Measurements from ENCODE around the gene NHLRC2. TPM values are rescaled to one million over a fixed set of nuclear protein-coding genes. Genes with fewer than 3 reads are reported as not detected.
A peak's percentile ranks its signal among the peaks of the same experiment; 100 is the strongest.

Gene NHLRC2
- total and polyA plus RNA-seq, 4 experiments from 2014 or later = 4.2 to 24.1 (median 17.0) TPM

DNA sequence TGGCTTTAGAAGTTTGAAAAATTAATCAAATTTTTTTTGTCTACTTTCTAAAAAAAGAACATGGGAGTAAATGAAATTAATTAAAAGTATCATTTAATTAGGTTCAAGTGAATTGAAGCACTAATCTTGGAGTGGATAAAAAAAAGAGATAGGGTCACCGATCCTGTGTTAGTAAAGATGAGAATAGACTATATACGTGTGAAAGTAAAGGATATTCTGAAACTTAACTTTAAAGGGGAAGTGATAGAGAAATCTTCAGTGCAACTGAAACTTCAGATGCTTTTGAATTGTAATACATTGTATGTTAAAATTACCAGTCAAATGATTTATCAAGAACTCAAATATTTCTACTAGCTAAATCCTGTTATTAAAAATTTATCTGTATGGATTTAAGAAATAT is 4.8 kb downstream of the NHLRC2 start:
- CTCF ChIA-PET (ENCODE audit: partially characterized antibody) = interaction anchor here (1.1 kb wide), 1 partner anchor 13 kb away, joined by 3 read pairs; no protein-coding TSS in a partner anchor
- intact Hi-C loops (cut with micrococcal nuclease) = no loop called here
- POLR2A ChIA-PET (ENCODE audit: partially characterized antibody) = no interaction called here
- H3K27me3 ChIP-seq (ENCODE audit: insufficient read depth, low read length) = no peaks in the 10 kb centered on the region
- H3K4me3 ChIP-seq (ENCODE audit: low read length in 2 of 2) = no peak overlapping the region
- H3K4me3 Mint-ChIP-seq = no peak overlapping the region
- H3K9me3 Mint-ChIP-seq = peaks cover 0 to 6% (median 0%) of the 10 kb centered on the region in 8 donors
- no peaks in the 10 kb centered on the region for H3K9me3 ChIP-seq (ENCODE audit: control insufficient read depth in 1 of 2, low read length in 2 of 2)
- H3K27ac ChIP-seq (ENCODE audit: low read depth, low read length) = no peak overlapping the region
- H3K36me3 Mint-ChIP-seq = peaks cover 42 to 46% of the 10 kb centered on the region in 2 donors
- peaks cover 15 to 36% (median 27%) of the 10 kb centered on the region in 4 donors for H3K4me1 Mint-ChIP-seq
- peaks cover 5% of the 10 kb centered on the region for H3K36me3 ChIP-seq (ENCODE audit: insufficient read depth, low read length)
- peaks cover 30% of the 10 kb centered on the region for H3K4me1 ChIP-seq (ENCODE audit: insufficient read depth, low read length)
- no peak for DNase-seq
- H3K27me3 Mint-ChIP-seq = no peaks in the 10 kb centered on the region
- no peak overlapping the region for H3K27ac Mint-ChIP-seq

DNA sequence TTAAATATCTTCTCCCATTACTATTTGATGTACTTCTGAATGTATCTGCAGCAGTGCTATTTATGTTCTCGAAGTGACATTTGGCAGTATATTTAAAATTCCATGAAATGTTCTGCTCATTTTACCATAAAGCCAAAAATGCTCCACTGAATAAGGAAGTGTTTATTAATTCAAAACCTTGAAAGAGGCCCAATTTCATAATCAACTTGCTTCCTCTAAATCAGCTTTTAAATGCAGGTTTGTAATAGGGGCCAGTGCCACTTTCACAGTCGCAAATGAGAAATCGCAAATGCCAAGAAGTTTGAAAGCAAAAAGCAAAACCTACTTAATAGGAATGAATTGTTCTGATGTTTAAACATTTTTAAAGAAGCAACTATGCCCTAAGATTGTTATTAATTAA is 11.4 kb downstream of the NHLRC2 start:
- Mint-ChIP-seq H3K4me1 (peaks cover 5 to 15% (median 12%) of the 10 kb centered on the region in 4 donors), H3K9me3 (peaks cover 0 to 4% (median 0%) of the 10 kb centered on the region in 8 donors), H3K27me3 (no peaks in the 10 kb centered on the region), H3K36me3 (peaks cover 27 to 40% of the 10 kb centered on the region in 2 donors), H3K4me3 (no peak overlapping the region), H3K27ac (no peak overlapping the region)
- H3K4me1 ChIP-seq (ENCODE audit: insufficient read depth, low read length) = no peaks in the 10 kb centered on the region
- no peaks in the 10 kb centered on the region for H3K36me3 ChIP-seq (ENCODE audit: insufficient read depth, low read length)
- no peak overlapping the region for H3K4me3 ChIP-seq (ENCODE audit: low read length in 2 of 2)
- no peak overlapping the region for H3K27ac ChIP-seq (ENCODE audit: low read depth, low read length)
- ChIA-PET POLR2A (ENCODE audit: partially characterized antibody) (no interaction called here), CTCF (ENCODE audit: partially characterized antibody) (no interaction called here)
- H3K9me3 ChIP-seq (ENCODE audit: control insufficient read depth in 1 of 2, low read length in 2 of 2) = no peaks in the 10 kb centered on the region
- intact Hi-C loops (cut with micrococcal nuclease) = no loop called here
- no peaks in the 10 kb centered on the region for H3K27me3 ChIP-seq (ENCODE audit: insufficient read depth, low read length)
- DNase-seq = no peak

DNA sequence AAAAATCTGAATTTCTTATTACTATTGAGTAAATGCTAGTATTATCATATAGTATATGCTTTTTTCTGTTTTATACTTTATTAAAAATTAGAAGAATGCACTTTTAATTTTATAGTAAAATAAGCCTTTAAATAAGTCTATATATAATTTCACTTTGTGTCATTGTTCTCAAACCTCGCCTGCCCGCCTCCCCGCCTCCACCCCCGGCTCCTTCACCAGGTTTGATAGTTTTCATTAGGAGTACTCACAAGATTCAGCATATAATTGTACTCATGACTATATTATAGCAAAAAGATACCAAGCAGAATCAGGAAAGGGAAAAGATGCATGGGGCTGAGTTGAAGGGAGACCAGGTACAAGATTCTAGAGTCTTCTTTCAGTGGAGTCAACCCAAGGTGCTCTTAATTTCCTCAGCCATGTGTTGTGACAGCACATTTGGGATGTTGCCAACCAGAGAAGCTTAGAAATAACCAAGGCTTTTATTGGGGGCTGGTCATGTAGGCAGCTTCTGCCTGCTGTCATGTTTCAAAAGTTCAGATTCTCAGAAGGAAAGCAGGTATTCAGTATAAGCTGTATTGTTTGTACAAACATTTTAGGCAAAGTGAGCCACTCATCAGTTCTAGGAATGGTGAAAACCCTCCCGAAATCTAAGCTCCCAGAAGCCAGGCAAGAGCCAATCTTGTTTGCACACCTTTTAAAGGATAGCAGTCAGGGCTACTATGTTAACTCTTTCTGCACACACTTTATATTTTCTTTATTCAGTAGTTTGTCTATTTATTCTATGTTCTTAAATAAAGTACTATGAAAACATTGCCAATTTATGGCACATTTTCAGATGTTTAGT is 12.3 kb downstream of the NHLRC2 start:
- POLR2A ChIA-PET (ENCODE audit: partially characterized antibody) = no interaction called here
- Mint-ChIP-seq H3K4me1 (peaks cover 4 to 13% (median 11%) of the 10 kb centered on the region in 4 donors), H3K36me3 (peaks cover 23 to 38% of the 10 kb centered on the region in 2 donors), H3K27ac (peak overlapping the region in 1 of 7 donors; percentile 24), H3K4me3 (no peak overlapping the region), H3K27me3 (no peaks in the 10 kb centered on the region), H3K9me3 (peaks cover 0 to 3% (median 1%) of the 10 kb centered on the region in 8 donors)
- intact Hi-C loops (cut with micrococcal nuclease) = no loop called here
- no peaks in the 10 kb centered on the region for H3K4me1 ChIP-seq (ENCODE audit: insufficient read depth, low read length)
- DNase-seq = no peak
- no peaks in the 10 kb centered on the region for H3K36me3 ChIP-seq (ENCODE audit: insufficient read depth, low read length)
- no peaks in the 10 kb centered on the region for H3K27me3 ChIP-seq (ENCODE audit: insufficient read depth, low read length)
- no peak overlapping the region for H3K4me3 ChIP-seq (ENCODE audit: low read length in 2 of 2)
- CTCF ChIA-PET (ENCODE audit: partially characterized antibody) = no interaction called here
- no peak overlapping the region for H3K27ac ChIP-seq (ENCODE audit: low read depth, low read length)
- H3K9me3 ChIP-seq (ENCODE audit: control insufficient read depth in 1 of 2, low read length in 2 of 2) = no peaks in the 10 kb centered on the region

DNA sequence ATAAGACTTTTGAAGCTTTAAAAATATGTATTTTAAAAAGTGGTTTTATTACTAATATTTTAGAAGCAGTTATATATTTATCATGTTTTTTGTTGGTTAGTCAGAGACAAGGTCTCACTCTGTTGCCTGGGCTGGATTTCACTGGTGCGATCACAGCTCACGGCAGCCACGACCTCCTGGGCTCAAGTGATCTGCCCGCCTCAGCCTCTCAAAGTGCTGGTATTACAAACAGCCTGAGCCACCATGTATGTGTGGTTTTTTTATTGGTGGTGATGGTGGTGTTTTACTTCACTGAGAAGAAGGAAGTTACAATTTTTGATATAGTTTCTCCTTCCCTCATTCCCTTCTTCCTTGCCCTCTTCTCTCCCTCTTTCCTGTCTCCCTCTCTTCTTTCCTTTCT is 13.4 kb downstream of the NHLRC2 start:
- no peak overlapping the region for H3K27ac ChIP-seq (ENCODE audit: low read depth, low read length)
- H3K9me3 Mint-ChIP-seq = peaks cover 0 to 12% (median 7%) of the 10 kb centered on the region in 8 donors
- H3K4me1 ChIP-seq (ENCODE audit: insufficient read depth, low read length) = no peaks in the 10 kb centered on the region
- ChIA-PET CTCF (ENCODE audit: partially characterized antibody) (no interaction called here), POLR2A (ENCODE audit: partially characterized antibody) (no interaction called here)
- no peaks in the 10 kb centered on the region for H3K27me3 ChIP-seq (ENCODE audit: insufficient read depth, low read length)
- intact Hi-C loops (cut with micrococcal nuclease) = no loop called here
- H3K36me3 ChIP-seq (ENCODE audit: insufficient read depth, low read length) = no peaks in the 10 kb centered on the region
- H3K9me3 ChIP-seq (ENCODE audit: control insufficient read depth in 1 of 2, low read length in 2 of 2) = no peaks in the 10 kb centered on the region
- no peak overlapping the region for H3K4me3 Mint-ChIP-seq
- no peak overlapping the region for H3K27ac Mint-ChIP-seq
- peaks cover 4 to 13% (median 11%) of the 10 kb centered on the region in 4 donors for H3K4me1 Mint-ChIP-seq
- DNase-seq = no peak
- peaks cover 29 to 42% of the 10 kb centered on the region in 2 donors for H3K36me3 Mint-ChIP-seq
- H3K27me3 Mint-ChIP-seq = no peaks in the 10 kb centered on the region
- no peak overlapping the region for H3K4me3 ChIP-seq (ENCODE audit: low read length in 2 of 2)

DNA sequence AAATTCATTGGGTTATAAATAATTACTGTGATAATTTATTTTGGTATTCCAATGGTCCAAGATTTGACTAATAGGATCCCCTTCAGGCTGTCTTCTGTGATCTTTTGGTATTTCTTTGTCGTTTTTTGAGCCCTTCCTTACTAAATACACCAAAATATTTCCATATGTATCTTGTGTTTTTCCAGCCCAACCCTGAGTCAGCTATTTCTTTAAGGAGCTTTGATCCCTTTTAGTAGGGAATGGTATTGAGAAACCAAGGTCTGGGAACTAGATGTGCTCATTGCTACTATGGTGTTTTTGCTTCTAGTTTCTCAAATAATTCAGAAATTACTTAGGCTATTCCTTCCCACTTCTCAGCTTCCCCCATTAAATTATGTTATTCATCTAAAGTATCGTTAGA is 15.3 kb downstream of the NHLRC2 start:
- H3K9me3 Mint-ChIP-seq = peaks cover 0 to 12% (median 8%) of the 10 kb centered on the region in 8 donors
- H3K36me3 Mint-ChIP-seq = peaks cover 30 to 39% of the 10 kb centered on the region in 2 donors
- H3K4me1 Mint-ChIP-seq = peaks cover 7 to 21% (median 16%) of the 10 kb centered on the region in 4 donors
- intact Hi-C loops (cut with micrococcal nuclease) = loop anchor here (5.0 kb wide), 1 partner anchor 233 kb away; no protein-coding TSS in a partner anchor
- no peak overlapping the region for H3K4me3 ChIP-seq (ENCODE audit: low read length in 2 of 2)
- no peaks in the 10 kb centered on the region for H3K4me1 ChIP-seq (ENCODE audit: insufficient read depth, low read length)
- H3K27me3 ChIP-seq (ENCODE audit: insufficient read depth, low read length) = no peaks in the 10 kb centered on the region
- no peak overlapping the region for H3K27ac ChIP-seq (ENCODE audit: low read depth, low read length)
- no peaks in the 10 kb centered on the region for H3K36me3 ChIP-seq (ENCODE audit: insufficient read depth, low read length)
- CTCF ChIA-PET (ENCODE audit: partially characterized antibody) = no interaction called here
- POLR2A ChIA-PET (ENCODE audit: partially characterized antibody) = no interaction called here
- no peak overlapping the region for H3K27ac Mint-ChIP-seq
- H3K27me3 Mint-ChIP-seq = no peaks in the 10 kb centered on the region
- no peak overlapping the region for H3K4me3 Mint-ChIP-seq
- DNase-seq = no peak
- H3K9me3 ChIP-seq (ENCODE audit: control insufficient read depth in 1 of 2, low read length in 2 of 2) = no peaks in the 10 kb centered on the region

DNA sequence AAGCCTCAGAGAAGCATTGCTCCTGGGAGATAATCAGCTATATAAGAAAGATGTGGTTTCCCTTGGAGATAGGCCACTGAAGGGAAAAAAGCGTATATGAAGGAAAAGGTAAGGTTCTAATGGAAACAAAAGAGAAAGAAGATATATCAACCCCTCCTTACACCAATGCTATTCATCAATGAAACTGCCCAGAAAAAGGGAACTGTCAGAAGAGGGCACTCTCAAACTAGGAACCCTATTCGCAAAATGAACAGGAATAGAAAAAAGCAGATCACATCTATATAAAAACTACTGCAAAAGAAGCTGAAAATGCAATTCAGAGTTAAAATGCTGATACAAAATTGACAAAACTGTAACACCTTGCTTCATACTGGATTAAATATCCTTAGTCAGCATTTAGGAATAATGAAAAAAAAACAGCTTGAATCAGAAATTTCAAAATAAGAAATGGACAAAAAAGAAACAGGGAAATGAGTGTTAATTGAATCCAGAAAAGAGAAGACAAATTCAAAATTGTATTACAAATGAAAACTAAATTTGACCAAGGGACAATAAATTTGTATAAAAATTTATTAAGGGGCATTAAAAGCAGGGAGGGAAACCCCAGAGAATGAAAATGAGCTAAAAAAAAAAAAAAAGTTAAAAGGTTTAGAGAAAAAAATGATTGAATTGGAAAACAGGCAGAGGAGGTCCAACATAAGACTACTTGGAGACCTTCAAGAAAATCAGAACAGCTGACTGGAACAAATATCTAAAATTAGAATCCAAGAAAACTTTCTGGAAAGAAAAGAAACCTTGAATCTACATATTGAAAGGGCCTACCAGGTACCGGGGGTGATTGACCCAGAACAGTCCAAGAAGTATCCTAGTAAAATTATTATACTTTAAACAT is 17.9 kb downstream of the NHLRC2 start:
- no peaks in the 10 kb centered on the region for H3K27me3 Mint-ChIP-seq
- no peak overlapping the region for H3K27ac Mint-ChIP-seq

DNA sequence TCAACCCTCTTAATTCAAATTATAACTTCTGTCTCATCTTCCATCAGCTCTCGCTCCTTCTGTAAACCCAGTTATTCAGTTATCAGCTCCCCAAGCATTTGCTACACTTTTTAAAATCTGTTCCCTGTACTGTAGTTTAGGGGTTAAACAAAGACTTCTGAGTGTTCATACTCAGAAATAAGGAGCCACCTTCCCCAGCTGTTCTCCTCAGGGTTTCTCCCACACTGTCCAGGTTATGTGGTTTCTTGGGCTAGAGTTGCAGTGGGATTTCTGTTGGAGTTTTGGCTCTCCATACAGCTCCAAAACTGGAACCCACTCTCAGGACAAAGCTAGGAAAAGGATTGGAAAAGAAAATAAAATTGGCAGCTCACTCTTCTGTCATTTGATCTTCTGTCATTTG is 20.8 kb downstream of the NHLRC2 start:
- Histone ChIP-seq H3K27me3 (ENCODE audit: insufficient read depth, low read length) (no peaks in the 10 kb centered on the region), H3K4me3 (ENCODE audit: low read length in 2 of 2) (no peak overlapping the region), H3K4me1 (ENCODE audit: insufficient read depth, low read length) (no peaks in the 10 kb centered on the region), H3K36me3 (ENCODE audit: insufficient read depth, low read length) (no peaks in the 10 kb centered on the region), H3K27ac (ENCODE audit: low read depth, low read length) (no peak overlapping the region), H3K9me3 (ENCODE audit: control insufficient read depth in 1 of 2, low read length in 2 of 2) (no peaks in the 10 kb centered on the region)
- Mint-ChIP-seq H3K9me3 (peaks cover 0 to 12% (median 8%) of the 10 kb centered on the region in 8 donors), H3K27ac (peak overlapping the region in 2 of 7 donors; percentile 13 to 54), H3K4me1 (peaks cover 7 to 21% (median 11%) of the 10 kb centered on the region in 4 donors), H3K36me3 (peaks cover 38 to 58% of the 10 kb centered on the region in 2 donors), H3K4me3 (no peak overlapping the region), H3K27me3 (no peaks in the 10 kb centered on the region)
- intact Hi-C loops (cut with micrococcal nuclease) = no loop called here
- CTCF ChIA-PET (ENCODE audit: partially characterized antibody) = no interaction called here
- POLR2A ChIA-PET (ENCODE audit: partially characterized antibody) = no interaction called here
- DNase-seq = no peak

More for the DNA sequence above, 17.9 kb downstream of the NHLRC2 start:
- Histone ChIP-seq H3K27me3 (ENCODE audit: insufficient read depth, low read length) (no peaks in the 10 kb centered on the region), H3K36me3 (ENCODE audit: insufficient read depth, low read length) (no peaks in the 10 kb centered on the region), H3K27ac (ENCODE audit: low read depth, low read length) (no peak overlapping the region), H3K9me3 (ENCODE audit: control insufficient read depth in 1 of 2, low read length in 2 of 2) (no peaks in the 10 kb centered on the region), H3K4me3 (ENCODE audit: low read length in 2 of 2) (no peak overlapping the region), H3K4me1 (ENCODE audit: insufficient read depth, low read length) (no peaks in the 10 kb centered on the region)
- no peak for DNase-seq
- intact Hi-C loops (cut with micrococcal nuclease) = loop anchor here (5.0 kb wide), 1 partner anchor 230 kb away; no protein-coding TSS in a partner anchor
- CTCF ChIA-PET (ENCODE audit: partially characterized antibody) = interaction anchor here (0.7 to 1.0 kb wide), 3 partner anchors 10 to 231 kb away, joined by 3 read pairs; no protein-coding TSS in a partner anchor
- peaks cover 7 to 30% (median 15%) of the 10 kb centered on the region in 4 donors for H3K4me1 Mint-ChIP-seq
- H3K4me3 Mint-ChIP-seq = no peak overlapping the region
- POLR2A ChIA-PET (ENCODE audit: partially characterized antibody) = interaction anchor here (0.7 kb wide), 1 partner anchor 33 kb away, joined by 4 read pairs; no protein-coding TSS in a partner anchor
- H3K9me3 Mint-ChIP-seq = peaks cover 0 to 12% (median 8%) of the 10 kb centered on the region in 8 donors
- H3K36me3 Mint-ChIP-seq = peaks cover 34 to 55% of the 10 kb centered on the region in 2 donors

All from CD4-positive, alpha-beta memory T cell (primary cell).